Neuron (in vitro differentiated cells): ENCODE data around the gene RCAN2.

Experiments used
- H2AFZ ChIP-seq: one replicate; pipeline ENCODE4 v1.6.1; 2013; ENCODE audit warnings: low read depth, mild to moderate bottlenecking, inconsistent platforms, low read length, moderate library complexity
- H3K27me3 ChIP-seq: one replicate; pipeline ENCODE4 v1.6.1; 2013; ENCODE audit warnings: low read length; ENCODE audit not compliant: insufficient read depth
- H3K36me3 ChIP-seq: one replicate; pipeline ENCODE4 v1.6.1; 2013; ENCODE audit warnings: low read length; ENCODE audit not compliant: insufficient read depth
- H3K4me1 ChIP-seq: one replicate; pipeline ENCODE4 v1.6.1; 2013; ENCODE audit warnings: low read length; ENCODE audit not compliant: insufficient read depth
- H3K4me3 ChIP-seq: 2 replicates; pipeline ENCODE4 v1.5.1; 2013; ENCODE audit warnings: mild to moderate bottlenecking, low read length, moderate library complexity
- H3K9me3 ChIP-seq: one replicate; pipeline ENCODE4 v1.6.1; 2013; ENCODE audit warnings: low read length

Gene RCAN2

GRCh38 chr6:46293641-46294316 is 197.5 kb downstream of the RCAN2 start:
- Histone ChIP-seq H3K36me3 (no peaks in the 10 kb centered on the region), H3K4me1 (no peaks in the 10 kb centered on the region), H3K4me3 (no peak overlapping the region), H2AFZ (no peak overlapping the region), H3K9me3 (no peaks in the 10 kb centered on the region), H3K27me3 (no peaks in the 10 kb centered on the region)

GRCh38 chr6:46291880-46292279 is 199.4 kb downstream of the RCAN2 start:
- Histone ChIP-seq H3K4me3 (no peak overlapping the region), H2AFZ (no peak overlapping the region), H3K36me3 (no peaks in the 10 kb centered on the region), H3K4me1 (no peaks in the 10 kb centered on the region), H3K27me3 (peaks cover 2% of the 10 kb centered on the region), H3K9me3 (no peaks in the 10 kb centered on the region)

GRCh38 chr6:46291275-46291633 is 200.0 kb downstream of the RCAN2 start:
- H3K36me3 ChIP-seq = no peaks in the 10 kb centered on the region
- H3K4me1 ChIP-seq = no peaks in the 10 kb centered on the region
- no peak overlapping the region for H2AFZ ChIP-seq
- H3K4me3 ChIP-seq = no peak overlapping the region
- H3K9me3 ChIP-seq = no peaks in the 10 kb centered on the region
- peaks cover 2% of the 10 kb centered on the region for H3K27me3 ChIP-seq

- no peaks in the 10 kb centered on the region for H3K36me3 ChIP-seq
Observed at GRCh38 chr6:46290421-46291274, 200.6 kb downstream of the RCAN2 start.

GRCh38 chr6:46289898-46290297 is 201.4 kb downstream of the RCAN2 start:
- H2AFZ ChIP-seq = no peak overlapping the region
- H3K36me3 ChIP-seq = no peaks in the 10 kb centered on the region
- H3K9me3 ChIP-seq = no peaks in the 10 kb centered on the region
- no peaks in the 10 kb centered on the region for H3K4me1 ChIP-seq
- peaks cover 2% of the 10 kb centered on the region for H3K27me3 ChIP-seq
- no peak overlapping the region for H3K4me3 ChIP-seq

More at GRCh38 chr6:46290421-46291274, 200.6 kb downstream of the RCAN2 start:
- Histone ChIP-seq H3K4me1 (no peaks in the 10 kb centered on the region), H3K4me3 (no peak overlapping the region), H3K27me3 (peaks cover 2% of the 10 kb centered on the region), H2AFZ (no peak overlapping the region), H3K9me3 (no peaks in the 10 kb centered on the region)

- H3K9me3 ChIP-seq = no peaks in the 10 kb centered on the region
- H3K4me3 ChIP-seq = no peak overlapping the region
- peaks cover 2% of the 10 kb centered on the region for H3K27me3 ChIP-seq
- H3K4me1 ChIP-seq = no peaks in the 10 kb centered on the region
- no peaks in the 10 kb centered on the region for H3K36me3 ChIP-seq
- no peak overlapping the region for H2AFZ ChIP-seq
Observed at GRCh38 chr6:46288835-46289234, 202.4 kb downstream of the RCAN2 start.

- no peaks in the 10 kb centered on the region for H3K36me3 ChIP-seq
- H3K4me1 ChIP-seq = no peaks in the 10 kb centered on the region
- H2AFZ ChIP-seq = no peak overlapping the region
- no peaks in the 10 kb centered on the region for H3K9me3 ChIP-seq
- no peak overlapping the region for H3K4me3 ChIP-seq
- H3K27me3 ChIP-seq = peaks cover 2% of the 10 kb centered on the region
Observed at GRCh38 chr6:46287681-46288080, 203.6 kb downstream of the RCAN2 start.

GRCh38 chr6:46287043-46287442 is 204.2 kb downstream of the RCAN2 start:
- H3K27me3 ChIP-seq = peaks cover 2% of the 10 kb centered on the region
- H3K9me3 ChIP-seq = no peaks in the 10 kb centered on the region
- H2AFZ ChIP-seq = no peak overlapping the region
- H3K4me1 ChIP-seq = no peaks in the 10 kb centered on the region
- H3K36me3 ChIP-seq = no peaks in the 10 kb centered on the region
- H3K4me3 ChIP-seq = no peak overlapping the region

- Histone ChIP-seq H3K4me3 (no peak overlapping the region), H2AFZ (no peak overlapping the region), H3K4me1 (no peaks in the 10 kb centered on the region), H3K36me3 (no peaks in the 10 kb centered on the region), H3K27me3 (peaks cover 2% of the 10 kb centered on the region), H3K9me3 (no peaks in the 10 kb centered on the region)
Observed at GRCh38 chr6:46284475-46284874, 206.8 kb downstream of the RCAN2 start.

GRCh38 chr6:46281110-46281509 is 210.1 kb downstream of the RCAN2 start:
- Histone ChIP-seq H2AFZ (no peak overlapping the region), H3K4me1 (no peaks in the 10 kb centered on the region), H3K9me3 (no peaks in the 10 kb centered on the region), H3K36me3 (no peaks in the 10 kb centered on the region), H3K4me3 (no peak overlapping the region), H3K27me3 (no peaks in the 10 kb centered on the region)

- Histone ChIP-seq H3K4me1 (no peaks in the 10 kb centered on the region), H3K27me3 (no peaks in the 10 kb centered on the region), H3K4me3 (no peak overlapping the region), H3K36me3 (no peaks in the 10 kb centered on the region), H2AFZ (no peak overlapping the region), H3K9me3 (no peaks in the 10 kb centered on the region)
Observed at GRCh38 chr6:46279874-46280273, 211.4 kb downstream of the RCAN2 start.

GRCh38 chr6:46276576-46277142 is 214.6 kb downstream of the RCAN2 start:
- Histone ChIP-seq H3K9me3 (no peaks in the 10 kb centered on the region), H3K4me1 (no peaks in the 10 kb centered on the region), H3K36me3 (no peaks in the 10 kb centered on the region), H2AFZ (no peak overlapping the region), H3K27me3 (no peaks in the 10 kb centered on the region), H3K4me3 (no peak overlapping the region)

GRCh38 chr6:46274502-46274901 is 216.7 kb downstream of the RCAN2 start:
- Histone ChIP-seq H3K27me3 (no peaks in the 10 kb centered on the region), H3K4me3 (no peak overlapping the region), H3K36me3 (no peaks in the 10 kb centered on the region), H2AFZ (no peak overlapping the region), H3K9me3 (no peaks in the 10 kb centered on the region), H3K4me1 (no peaks in the 10 kb centered on the region)
